GM21423 (cell line): ENCODE results near the gene ADCY1.

Experiments
- ATAC-seq: cut with Tn5 transposase; IDR thresholded peaks from one replicate; pipeline ENCODE4 v1.9.1; 2021; ENCODE audit warnings: mild to moderate bottlenecking, moderate library complexity; ENCODE audit not compliant: unreplicated experiment

The ADCY1 gene

GRCh38 chr7:45689011-45689796 is 115.0 kb downstream of the ADCY1 start:
- no peak for ATAC-seq

GRCh38 chr7:45689797-45690761 is 115.9 kb downstream of the ADCY1 start:
- ATAC-seq: no peak

- ATAC-seq: no peak
Measured at GRCh38 chr7:45690762-45691150, 116.6 kb downstream of the ADCY1 start.

GRCh38 chr7:45691155-45691656 is 117.0 kb downstream of the ADCY1 start:
- no peak for ATAC-seq

GRCh38 chr7:45692031-45692430 is 117.9 kb downstream of the ADCY1 start:
- no peak for ATAC-seq

GRCh38 chr7:45695249-45695995 is 121.3 kb downstream of the ADCY1 start:
- no peak for ATAC-seq

- no peak for ATAC-seq
Measured at GRCh38 chr7:45696476-45696875, 122.3 kb downstream of the ADCY1 start.

GRCh38 chr7:45697576-45698136 is 123.5 kb downstream of the ADCY1 start:
- no peak for ATAC-seq

- ATAC-seq: no peak
Measured at GRCh38 chr7:45698303-45699014, 124.3 kb downstream of the ADCY1 start.

GRCh38 chr7:45699015-45699309 is 124.8 kb downstream of the ADCY1 start:
- ATAC-seq: no peak

- ATAC-seq: no peak
Measured at GRCh38 chr7:45699726-45700390, 125.7 kb downstream of the ADCY1 start.

GRCh38 chr7:45700556-45700955 is 126.4 kb downstream of the ADCY1 start:
- no peak for ATAC-seq

- ATAC-seq: no peak
Measured at GRCh38 chr7:45701701-45702510, 127.7 kb downstream of the ADCY1 start.

GRCh38 chr7:45702751-45703150 is 128.6 kb downstream of the ADCY1 start:
- no peak for ATAC-seq

- no peak for ATAC-seq
Measured at GRCh38 chr7:45703373-45703821, 129.2 kb downstream of the ADCY1 start.

GRCh38 chr7:45703911-45704682 is 129.9 kb downstream of the ADCY1 start:
- ATAC-seq: no peak

GRCh38 chr7:45704683-45705016 is 130.5 kb downstream of the ADCY1 start:
- no peak for ATAC-seq
